GM12801 (cell line): ENCODE data around the gene APOM.

Experiments used
- CTCF ChIP-seq: IDR thresholded peaks from one replicate; pipeline ENCODE4 v1.5.1; 2011; ENCODE audit warnings: control low read depth; ENCODE audit not compliant: insufficient read length; ENCODE audit errors: extremely low read depth

Gene APOM

GRCh38 chr6:31624070-31624469 is 31.6 kb upstream of the APOM start:
- TF ChIP-seq CTCF: no peak

GRCh38 chr6:31626952-31627351 is 28.7 kb upstream of the APOM start:
- no peak for TF ChIP-seq CTCF

- no peak for TF ChIP-seq CTCF
Observed at GRCh38 chr6:31627690-31628287, 27.9 kb upstream of the APOM start.

GRCh38 chr6:31629014-31629413 is 26.7 kb upstream of the APOM start:
- TF ChIP-seq CTCF: no peak

GRCh38 chr6:31630177-31630934 is 25.3 kb upstream of the APOM start:
- TF ChIP-seq CTCF: no peak

GRCh38 chr6:31631209-31631608 is 24.5 kb upstream of the APOM start:
- no peak for TF ChIP-seq CTCF

- no peak for TF ChIP-seq CTCF
Observed at GRCh38 chr6:31631681-31632278, 23.9 kb upstream of the APOM start.
